T47D (cell line): ENCODE measurements around the gene ENTPD6.

Source experiments
- DNase-seq, 2 experiments: peaks; one replicate each; pipeline versions ENCODE4 v3.0.0 to v3.0.0-alpha.2; 2011 to 2012; ENCODE audit warnings: low read depth in 1 of 2, low spot score in 1 of 2
- JUND ChIP-seq: IDR thresholded peaks from 2 replicates; pipeline ENCODE4 v1.6.1; 2012; ENCODE audit warnings: low read depth
- in situ Hi-C: cut with HindIII; loops from 2 replicates; pipeline ENCODE4 v1.10.0; 2016; ENCODE audit warnings: low sequenced_read_pairs, low pct_unique_long_range_greater_than_20kb

Gene ENTPD6

GRCh38 chr20:25217161-25218108, 21.9 kb downstream of the ENTPD6 start:
- TF ChIP-seq JUND: no peak
- DNase-seq: no peak
- in situ Hi-C loops: no loop called here

- in situ Hi-C loops: no loop called here
- DNase-seq: no peak
- no peak for TF ChIP-seq JUND
Observed at GRCh38 chr20:25218109-25218486, 22.6 kb downstream of the ENTPD6 start.

- TF ChIP-seq JUND: no peak
- no peak for DNase-seq
- in situ Hi-C loops: no loop called here
Observed at GRCh38 chr20:25218492-25218891, 23.0 kb downstream of the ENTPD6 start.

- in situ Hi-C loops: no loop called here
- DNase-seq: no peak
Observed at GRCh38 chr20:25219365-25219764, 23.9 kb downstream of the ENTPD6 start.

GRCh38 chr20:25220021-25220730, 24.7 kb downstream of the ENTPD6 start:
- TF ChIP-seq JUND: no peak
- DNase-seq: no peak
- in situ Hi-C loops: no loop called here

More at GRCh38 chr20:25219365-25219764, 23.9 kb downstream of the ENTPD6 start:
- no peak for TF ChIP-seq JUND

- TF ChIP-seq JUND: no peak
- no peak for DNase-seq
- in situ Hi-C loops: no loop called here
Observed at GRCh38 chr20:25220810-25221591, 25.5 kb downstream of the ENTPD6 start.

GRCh38 chr20:25221592-25222460, 26.3 kb downstream of the ENTPD6 start:
- TF ChIP-seq JUND: no peak

GRCh38 chr20:25222461-25223178, 27.1 kb downstream of the ENTPD6 start:
- in situ Hi-C loops: no loop called here
- no peak for DNase-seq
- TF ChIP-seq JUND: no peak

More at GRCh38 chr20:25221592-25222460, 26.3 kb downstream of the ENTPD6 start:
- in situ Hi-C loops: no loop called here
- DNase-seq: no peak

- no peak for DNase-seq
- no peak for TF ChIP-seq JUND
- in situ Hi-C loops: no loop called here
Observed at GRCh38 chr20:25223179-25223661, 27.7 kb downstream of the ENTPD6 start.

GRCh38 chr20:25223765-25224720, 28.5 kb downstream of the ENTPD6 start:
- in situ Hi-C loops: no loop called here
- no peak for TF ChIP-seq JUND
- DNase-seq: no peak
